ENCODE measurements around the gene SCGB1C2. TPM values are rescaled to one million over a fixed set of nuclear protein-coding genes. Genes with fewer than 3 reads are reported as not detected.
A peak's percentile ranks its signal among the peaks of the same experiment; 100 is the strongest.
"Not testable (repeated sequence)": the region's sequence is repeated elsewhere in the genome, so short reads cannot be mapped to it uniquely, and the experiment has no call there.

SCGB1C2 gene
- total and polyA plus RNA-seq, 10 donors, result not detected

- intact Hi-C loops (cut with DNase I; ENCODE audit: low total_unique reads); H3K36me3 ChIP-seq; H3K27ac ChIP-seq; H3K9me3 ChIP-seq; H3K4me1 ChIP-seq; H3K27me3 ChIP-seq (replicated peaks in 1 of 7); H3K4me3 ChIP-seq: not testable (repeated sequence)
- WGBS, 5 donors, result 0% methylated on average over 3 of the region's 4 CpGs; no CpG with 5 or more reads in 2 of the 5 donors
- TF ChIP-seq CTCF (IDR thresholded peaks at IDR 0.05 in 8 of 11, conservative IDR thresholded peaks at IDR 0.05 in 3 of 11), result peak in 7 of 11 experiments; percentile 39 to 77 (median 67)
- DNase-seq, result peak; percentile 91
Observed at GRCh38 chr17:136531-136930, 838 bp upstream of the SCGB1C2 start.

- H3K4me3 ChIP-seq; intact Hi-C loops (cut with DNase I; ENCODE audit: low total_unique reads); H3K27ac ChIP-seq; H3K9me3 ChIP-seq; H3K36me3 ChIP-seq; H3K27me3 ChIP-seq (replicated peaks in 1 of 7): not testable (repeated sequence)
- peaks cover 0 to 14% (median 8%) of the 10 kb centered on the region in 6 donors for H3K4me1 ChIP-seq
- WGBS, 5 donors, result 63 to 77% (median 73%) methylated on average over 6 to 21 of the region's 22 CpGs
- peak; percentile 40 for DNase-seq
Observed at GRCh38 chr17:139401-140205, 2.2 kb downstream of the SCGB1C2 start.

- H3K9me3 ChIP-seq, result no peaks in the 10 kb centered on the region
- H3K4me3 ChIP-seq, result no peak overlapping the region
- H3K36me3 ChIP-seq, result peaks cover 0 to 12% (median 0%) of the 10 kb centered on the region in 6 donors
- 92 to 96% (median 93%) methylated on average over 23 of the region's 23 CpGs for WGBS, 5 donors
- H3K27me3 ChIP-seq (replicated peaks in 1 of 7), result peaks cover 0 to 5% (median 0%) of the 10 kb centered on the region in 7 donors
- TF ChIP-seq CTCF (IDR thresholded peaks at IDR 0.05 in 8 of 11, conservative IDR thresholded peaks at IDR 0.05 in 3 of 11) (no peak), POLR2A (IDR thresholded peaks at IDR 0.05) (no peak), POLR2AphosphoS5 (IDR thresholded peaks at IDR 0.05) (no peak)
- peaks cover 0 to 15% (median 10%) of the 10 kb centered on the region in 6 donors for H3K4me1 ChIP-seq
- no peak overlapping the region for H3K27ac ChIP-seq
- peak; percentile 61 for DNase-seq
- intact Hi-C loops (cut with DNase I; ENCODE audit: low total_unique reads), result no loop called here
Observed at GRCh38 chr17:142102-142661, 4.8 kb downstream of the SCGB1C2 start.

- Histone ChIP-seq H3K36me3 (peaks cover 0 to 21% (median under 1%) of the 10 kb centered on the region in 6 donors), H3K27ac (no peak overlapping the region), H3K4me1 (peaks cover 0 to 15% (median 10%) of the 10 kb centered on the region in 6 donors), H3K27me3 (replicated peaks in 1 of 7) (peaks cover 0 to 5% (median 0%) of the 10 kb centered on the region in 7 donors), H3K9me3 (no peaks in the 10 kb centered on the region), H3K4me3 (no peak overlapping the region)
- 77 to 85% (median 78%) methylated on average over 23 of the region's 23 CpGs for WGBS, 5 donors
- intact Hi-C loops (cut with DNase I; ENCODE audit: low total_unique reads), result no loop called here
- TF ChIP-seq CTCF (IDR thresholded peaks at IDR 0.05 in 8 of 11, conservative IDR thresholded peaks at IDR 0.05 in 3 of 11) (no peak), POLR2A (IDR thresholded peaks at IDR 0.05) (no peak), POLR2AphosphoS5 (IDR thresholded peaks at IDR 0.05) (no peak)
- peak; percentile 27 for DNase-seq
Observed at GRCh38 chr17:142876-143784, 5.8 kb downstream of the SCGB1C2 start.
